PC-3 (cell line): Measurements from ENCODE around the gene SLC16A8.

ENCODE experiments used
- EZH2 ChIP-seq: fragments of 300-600 bp; sonication (generic); IDR thresholded peaks from one replicate; pipeline ENCODE4 v1.6.1; 2017; ENCODE audit warnings: antibody characterized with exemption, mild to moderate bottlenecking, low read length; ENCODE audit not compliant: unreplicated experiment
- EZH2phosphoT487 ChIP-seq: fragments of 300-600 bp; sonication (generic); IDR thresholded peaks from 2 replicates; pipeline ENCODE4 v1.6.1; 2018; ENCODE audit warnings: mild to moderate bottlenecking, antibody characterized with exemption, low read length, borderline replicate concordance
- TF ChIP-seq, protein P1 (sequence below): fragments of 300-600 bp; sonication (generic); conservative IDR thresholded peaks from 2 replicates; pipeline ENCODE4 v1.5.1; 2017; ENCODE audit warnings: antibody characterized with exemption, low read depth, mild to moderate bottlenecking, low read length

DNA sequence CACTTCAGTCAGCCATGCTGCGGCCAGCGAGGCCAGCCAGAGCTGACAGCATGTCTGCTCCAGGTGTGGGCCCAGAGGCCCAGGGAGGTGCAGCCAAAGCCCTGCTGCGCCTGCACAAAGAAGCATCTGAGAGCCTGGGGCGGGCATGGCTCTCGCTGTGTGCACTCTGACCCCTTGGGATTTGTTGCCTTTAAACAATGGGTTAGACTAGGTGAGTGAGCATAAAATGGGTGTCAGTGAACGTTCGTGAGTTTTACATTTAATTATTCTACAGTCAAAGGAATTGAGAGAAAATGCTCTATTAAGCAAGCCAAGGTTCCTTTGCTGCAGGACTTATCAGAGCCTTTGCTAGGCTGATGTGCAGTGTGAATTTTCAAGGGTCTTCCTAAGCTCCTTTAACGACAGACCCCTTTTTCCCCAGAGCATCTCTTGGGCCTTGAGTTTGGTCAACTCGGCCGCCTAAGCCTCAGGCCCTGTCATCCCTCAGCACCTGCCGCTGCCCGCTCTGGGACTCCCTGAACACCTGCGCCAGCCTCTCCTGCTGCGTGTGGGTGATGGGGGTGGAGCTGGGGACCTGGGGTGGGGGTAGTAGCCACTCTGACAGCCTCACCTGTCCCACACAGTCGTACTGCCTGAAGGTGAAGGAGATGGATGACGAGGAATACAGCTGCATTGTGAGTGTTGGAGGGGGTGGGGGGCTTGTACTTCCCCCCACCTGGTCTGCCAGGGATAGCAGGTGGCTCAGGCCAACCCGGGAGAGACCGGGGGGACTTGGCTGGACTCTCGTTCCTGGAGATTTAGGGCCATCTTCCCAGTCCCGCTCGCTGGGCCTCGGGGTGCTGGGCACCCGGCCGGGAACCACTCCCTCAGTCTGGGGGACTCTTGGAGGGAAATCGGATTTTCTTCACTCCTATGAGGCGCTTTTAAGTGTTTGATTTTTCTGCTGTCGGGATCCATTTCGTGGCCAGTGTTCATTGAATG is 10.5 kb downstream of the SLC16A8 start:
- TF ChIP-seq, protein P1, sequence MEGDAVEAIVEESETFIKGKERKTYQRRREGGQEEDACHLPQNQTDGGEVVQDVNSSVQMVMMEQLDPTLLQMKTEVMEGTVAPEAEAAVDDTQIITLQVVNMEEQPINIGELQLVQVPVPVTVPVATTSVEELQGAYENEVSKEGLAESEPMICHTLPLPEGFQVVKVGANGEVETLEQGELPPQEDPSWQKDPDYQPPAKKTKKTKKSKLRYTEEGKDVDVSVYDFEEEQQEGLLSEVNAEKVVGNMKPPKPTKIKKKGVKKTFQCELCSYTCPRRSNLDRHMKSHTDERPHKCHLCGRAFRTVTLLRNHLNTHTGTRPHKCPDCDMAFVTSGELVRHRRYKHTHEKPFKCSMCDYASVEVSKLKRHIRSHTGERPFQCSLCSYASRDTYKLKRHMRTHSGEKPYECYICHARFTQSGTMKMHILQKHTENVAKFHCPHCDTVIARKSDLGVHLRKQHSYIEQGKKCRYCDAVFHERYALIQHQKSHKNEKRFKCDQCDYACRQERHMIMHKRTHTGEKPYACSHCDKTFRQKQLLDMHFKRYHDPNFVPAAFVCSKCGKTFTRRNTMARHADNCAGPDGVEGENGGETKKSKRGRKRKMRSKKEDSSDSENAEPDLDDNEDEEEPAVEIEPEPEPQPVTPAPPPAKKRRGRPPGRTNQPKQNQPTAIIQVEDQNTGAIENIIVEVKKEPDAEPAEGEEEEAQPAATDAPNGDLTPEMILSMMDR = no peak
- TF ChIP-seq EZH2phosphoT487 (no peak), EZH2 (no peak)
